ENCODE data around the gene TRIM44.

GRCh38 chr11:35647421-35648093, 15.0 kb upstream of the TRIM44 start:
- TF ChIP-seq CTCF (IDR thresholded peaks at IDR 0.05; ENCODE audit: low read length) (no peak), EZH2 (IDR thresholded peaks at IDR 0.05; ENCODE audit: borderline replicate concordance, low read length) (no peak)

All from OCI-LY1 (cell line).